GM18907 (cell line): Measurements from ENCODE around the gene MSRB2.

Experiments used
- ATAC-seq: cut with Tn5 transposase; IDR thresholded peaks from one replicate; pipeline ENCODE4 v1.9.1; 2021; ENCODE audit warnings: mild to moderate bottlenecking, moderate library complexity; ENCODE audit not compliant: unreplicated experiment

Gene MSRB2

DNA sequence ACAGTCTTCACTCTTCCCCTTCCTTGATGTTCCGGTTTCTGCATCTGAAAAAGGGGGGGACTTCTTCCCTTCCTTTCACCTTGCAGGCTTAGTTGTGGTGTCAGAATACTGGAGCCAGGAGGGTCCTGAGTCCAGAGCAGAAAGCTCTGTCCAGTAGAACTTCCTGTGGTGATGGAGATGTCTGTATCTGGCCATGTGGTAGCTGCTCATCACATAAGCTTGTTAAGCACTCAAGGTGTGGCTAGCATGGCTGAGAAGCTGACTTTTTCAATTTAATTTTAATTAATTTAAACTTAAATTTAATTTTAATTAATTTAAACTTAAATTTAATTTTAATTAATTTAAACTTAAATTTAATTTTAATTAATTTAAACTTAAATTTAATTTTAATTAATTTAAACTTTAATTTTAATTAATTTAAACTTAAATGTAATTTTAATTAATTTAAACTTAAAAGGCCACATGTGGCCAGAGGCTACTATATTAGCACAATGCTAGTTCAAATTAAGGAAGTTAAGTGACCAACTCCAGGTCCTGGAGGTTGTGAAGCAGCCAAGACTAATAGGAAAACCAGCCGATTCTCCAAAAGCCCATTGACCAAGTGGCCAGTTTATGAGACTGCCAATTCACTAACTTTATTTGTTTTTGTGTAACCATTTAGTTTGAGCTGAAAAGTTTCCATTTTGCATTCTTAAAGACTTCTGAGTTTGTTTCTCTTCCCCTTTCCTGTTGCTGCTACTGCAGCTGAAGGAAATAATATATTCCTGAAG lies 16.3 kb downstream of the MSRB2 start:
- ATAC-seq = no peak

- no peak for ATAC-seq
These were observed 19.0 kb downstream of the MSRB2 start for GRCh38 chr10:23114228-23114850.

GRCh38 chr10:23116486-23117205 lies 21.3 kb downstream of the MSRB2 start:
- ATAC-seq = no peak

- ATAC-seq = no peak
These were observed 24.9 kb downstream of the MSRB2 start for GRCh38 chr10:23120001-23120934.

- no peak for ATAC-seq
These were observed 25.8 kb downstream of the MSRB2 start for GRCh38 chr10:23121135-23121534.

DNA sequence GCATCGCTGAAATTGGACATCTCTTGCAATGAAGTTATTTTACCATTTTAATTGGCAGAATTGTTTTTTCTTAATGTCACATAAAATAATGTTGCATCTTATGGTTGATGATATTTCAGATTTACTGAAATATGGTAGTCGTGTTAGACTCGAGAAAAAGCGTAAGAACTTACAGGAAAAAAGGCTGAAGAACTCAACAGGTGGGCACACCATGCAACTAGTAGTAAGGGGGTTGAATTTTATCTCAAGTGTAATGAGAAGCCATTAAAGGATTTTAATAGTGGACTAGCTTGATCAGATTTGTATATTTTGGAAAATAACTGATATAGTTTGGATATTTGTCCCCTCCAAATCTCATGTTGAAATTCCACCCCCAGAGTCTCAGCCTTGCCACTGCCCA lies 41.1 kb downstream of the MSRB2 start:
- no peak for ATAC-seq

DNA sequence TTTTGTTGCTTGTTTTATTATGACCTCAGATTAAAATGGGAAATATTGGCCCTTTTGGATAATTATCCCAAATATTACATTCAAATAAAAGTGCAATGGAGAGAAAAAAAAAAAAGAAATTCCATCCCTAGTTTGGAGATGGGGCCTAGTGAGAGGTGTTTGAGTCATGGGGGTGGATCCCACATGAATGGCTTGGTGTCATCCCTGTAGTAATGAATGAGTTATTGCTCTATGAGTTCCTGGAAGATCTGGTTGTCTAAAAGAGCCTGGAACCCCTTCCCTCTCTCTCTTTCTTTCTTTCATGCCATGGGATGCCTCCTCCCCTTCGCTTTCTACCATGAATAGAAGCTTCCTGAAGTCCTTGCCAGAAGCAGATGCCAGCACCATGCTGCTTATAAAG lies 44.3 kb downstream of the MSRB2 start:
- no peak for ATAC-seq

DNA sequence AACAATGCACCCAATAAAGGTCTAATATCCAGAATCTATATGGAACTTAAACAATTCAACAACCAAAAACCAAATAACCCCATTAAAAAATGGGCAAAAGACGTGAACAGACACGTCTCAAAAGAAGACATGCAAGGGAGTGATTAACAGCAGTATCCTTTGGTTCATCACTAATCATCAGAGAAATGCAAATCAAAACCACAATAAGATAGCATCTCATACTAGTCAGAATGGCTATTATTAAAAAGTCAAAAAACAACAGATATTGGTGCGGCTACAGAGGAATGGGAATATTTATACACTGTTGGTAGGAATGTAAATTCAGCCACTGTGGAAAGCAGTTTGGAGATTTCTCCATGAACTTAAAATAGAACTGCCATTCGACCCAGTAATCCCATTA lies 46.6 kb downstream of the MSRB2 start:
- no peak for ATAC-seq

DNA sequence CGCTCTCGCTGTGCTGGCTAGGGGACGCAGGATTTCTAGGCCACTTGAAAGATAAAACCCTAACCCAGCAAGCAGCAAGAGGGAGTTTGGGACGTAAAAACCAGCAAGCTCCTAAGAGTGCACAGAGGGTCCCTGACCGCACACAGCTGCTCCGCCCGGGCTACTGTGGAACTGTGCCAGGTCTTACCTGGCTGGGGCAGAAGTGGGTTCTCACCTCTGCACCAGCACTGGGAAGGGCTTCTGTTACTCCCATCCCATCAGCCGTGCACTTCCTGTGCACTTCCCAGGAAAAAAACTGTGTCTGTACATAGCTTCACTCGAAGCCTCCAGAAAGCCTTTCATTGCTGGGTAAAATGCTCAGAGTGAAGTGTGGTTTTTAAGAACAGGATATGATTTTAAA lies 50.9 kb downstream of the MSRB2 start:
- ATAC-seq = no peak

- no peak for ATAC-seq
These were observed 51.7 kb downstream of the MSRB2 start for GRCh38 chr10:23147035-23147434.

DNA sequence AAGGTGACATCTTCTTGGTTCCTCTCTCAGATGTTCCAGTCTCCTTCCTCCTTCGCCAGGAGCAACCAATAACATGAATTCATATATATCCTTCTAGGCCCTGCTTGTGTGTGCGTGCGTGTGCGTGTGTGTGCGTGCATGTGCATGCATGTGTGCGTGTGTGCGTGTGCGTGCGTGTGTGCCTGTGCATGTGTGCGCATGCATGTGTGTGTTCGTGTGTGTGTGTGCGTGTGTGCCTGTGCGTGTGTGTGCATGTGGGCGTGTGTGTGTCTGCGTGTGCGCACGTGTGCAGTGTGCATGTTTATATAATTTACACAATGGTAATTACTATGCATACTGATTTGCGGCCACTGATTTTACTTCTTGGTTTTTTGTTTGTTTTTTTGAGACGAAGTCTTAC lies 52.8 kb downstream of the MSRB2 start:
- no peak for ATAC-seq

DNA sequence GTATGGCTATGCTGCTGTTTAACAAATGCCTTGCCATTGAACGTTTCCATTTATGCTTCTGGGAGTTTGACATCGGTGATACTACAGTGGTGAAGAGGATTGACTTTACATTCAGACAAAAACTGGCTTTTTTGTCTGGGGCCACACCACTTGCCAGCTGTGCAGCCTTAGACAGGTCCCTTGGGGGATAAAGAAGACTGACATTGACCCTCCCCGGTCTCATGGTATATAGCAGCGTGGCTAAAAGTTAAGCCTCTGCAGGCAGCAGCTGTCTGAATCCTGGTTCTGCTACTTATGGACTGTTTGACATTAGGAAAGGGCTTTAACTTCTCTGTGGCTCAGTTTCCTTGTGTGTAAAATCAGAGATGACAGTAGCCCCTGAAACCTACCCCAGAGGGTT lies 54.7 kb downstream of the MSRB2 start:
- no peak for ATAC-seq

- no peak for ATAC-seq
These were observed 55.2 kb downstream of the MSRB2 start for GRCh38 chr10:23150610-23151009.

DNA sequence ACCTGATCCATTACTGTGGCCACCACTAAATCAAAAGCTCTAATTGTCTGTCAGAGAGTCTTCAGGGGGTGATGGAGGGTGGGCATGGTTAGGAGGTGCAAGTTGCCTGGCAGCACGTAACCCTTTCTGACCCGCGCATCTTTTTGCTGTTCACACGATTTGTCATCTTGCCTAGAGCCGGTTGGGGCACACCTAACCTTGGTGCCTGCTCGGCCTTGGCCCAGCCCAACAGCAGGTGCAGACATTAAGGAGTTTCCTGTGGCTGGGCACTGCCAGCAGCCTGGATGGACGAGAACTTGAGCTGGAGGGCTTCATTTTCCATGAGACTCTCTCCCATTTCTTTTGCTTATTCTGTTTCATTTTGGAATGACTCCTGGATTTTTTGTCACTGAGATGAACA lies 55.7 kb downstream of the MSRB2 start:
- ATAC-seq = no peak

GRCh38 chr10:23155169-23155568 lies 59.8 kb downstream of the MSRB2 start:
- no peak for ATAC-seq

DNA sequence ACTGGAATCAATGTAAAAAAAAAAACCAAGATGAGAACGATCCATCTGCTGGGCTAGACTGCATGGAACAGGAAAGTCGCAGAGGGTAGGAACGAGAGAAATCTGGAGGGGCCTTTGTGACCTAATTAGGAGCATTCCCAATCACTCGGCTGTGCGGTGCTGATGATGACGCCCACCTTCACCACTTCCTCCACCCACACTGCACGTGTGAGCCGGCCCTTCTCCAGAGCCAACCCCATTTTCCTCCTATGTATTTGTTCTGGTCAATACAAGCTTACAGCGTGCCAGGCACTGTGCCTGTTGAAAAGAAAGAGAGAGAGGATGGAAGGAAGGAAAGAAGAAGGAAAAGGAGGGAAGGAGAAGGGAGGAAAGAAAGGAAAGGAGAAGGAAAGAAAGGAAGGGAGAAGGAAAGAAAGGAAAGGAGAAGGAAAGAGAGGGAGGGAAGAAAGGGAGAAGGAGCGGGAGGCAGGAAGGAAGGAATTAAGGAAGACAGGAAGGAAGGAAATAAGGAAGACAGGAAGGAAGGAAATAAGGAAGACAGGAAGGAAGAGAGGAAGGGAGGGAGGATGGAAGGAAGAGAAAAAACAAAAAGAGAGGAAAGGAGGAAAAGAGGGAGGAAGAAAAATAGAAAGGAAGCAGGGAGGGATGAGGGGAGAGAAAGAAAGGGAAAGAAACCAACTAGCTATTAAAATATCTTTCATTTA lies 61.2 kb downstream of the MSRB2 start:
- no peak for ATAC-seq

DNA sequence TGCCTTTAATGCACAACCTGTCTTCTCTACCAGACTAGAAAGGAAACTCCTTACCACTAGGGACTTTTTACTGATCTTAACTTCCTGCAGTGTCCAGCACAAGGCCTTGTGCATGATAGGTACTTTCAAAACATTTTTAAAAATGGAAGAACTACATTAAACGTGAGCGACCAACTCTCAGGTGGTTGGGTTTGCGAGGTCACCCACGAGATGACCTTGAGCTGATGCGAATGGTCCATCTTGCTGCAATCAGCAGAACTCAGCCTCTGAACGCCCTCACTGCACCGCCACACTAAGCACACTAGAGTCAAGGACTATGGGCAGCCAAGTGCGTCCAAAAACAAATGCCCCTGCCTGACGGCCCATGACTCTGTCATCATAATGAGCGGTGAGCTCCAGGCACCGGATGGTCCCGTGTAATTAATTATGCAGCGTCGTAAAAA lies 61.9 kb downstream of the MSRB2 start:
- ATAC-seq = peak; percentile 71

DNA sequence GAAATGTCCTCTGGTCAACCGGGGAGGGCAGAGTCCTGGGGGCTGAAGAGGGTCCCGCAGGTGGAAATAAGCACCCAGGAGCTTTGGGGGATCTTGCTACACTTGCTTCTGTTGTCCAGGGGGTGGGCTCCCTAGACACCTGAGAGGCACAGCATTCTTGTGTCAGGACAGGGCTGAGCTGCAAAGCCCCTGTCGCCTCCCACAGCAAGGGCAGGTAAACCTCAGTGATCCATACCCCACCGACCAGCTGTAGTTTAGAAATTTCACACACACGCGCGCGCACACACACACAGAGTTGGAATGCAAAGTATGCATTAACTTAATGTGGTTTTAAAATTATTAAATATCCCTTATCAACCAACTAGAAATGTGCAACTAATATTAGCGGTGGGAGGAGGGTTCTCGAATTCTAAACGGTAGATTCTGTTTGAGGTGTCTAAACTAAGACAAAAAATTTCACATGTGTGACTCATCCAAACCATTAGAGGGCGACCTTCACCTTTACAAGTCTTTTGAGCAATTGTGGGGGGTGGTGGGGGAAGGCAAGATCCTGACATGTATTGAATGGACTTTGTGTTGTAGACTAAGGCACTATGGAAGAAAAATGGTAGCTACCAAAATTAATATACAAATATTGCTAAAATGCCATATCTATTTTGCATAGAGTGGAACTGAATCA lies 62.5 kb downstream of the MSRB2 start:
- peak; percentile 64 for ATAC-seq

DNA sequence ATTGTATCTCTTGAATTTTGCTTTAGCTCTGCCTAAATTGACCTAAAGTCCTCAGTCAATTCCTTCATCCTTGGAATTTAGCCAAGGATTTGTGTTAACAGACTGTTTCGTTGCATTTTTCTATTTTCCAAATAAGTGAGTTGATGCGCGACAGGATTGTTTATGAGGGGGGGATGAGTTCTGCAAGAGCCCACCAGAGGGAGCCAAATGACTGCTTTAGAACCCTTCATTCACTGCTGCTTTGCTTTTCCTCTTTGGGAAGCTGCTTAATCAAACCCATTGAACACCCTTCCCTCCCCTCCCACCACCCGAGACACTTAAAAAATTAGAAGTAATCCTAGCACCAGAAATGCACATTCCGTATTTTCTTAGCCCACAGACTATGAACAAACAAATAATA lies 63.0 kb downstream of the MSRB2 start:
- ATAC-seq = peak; percentile 73
